Amygdala (tissue), 56 donors: Measurements from ENCODE around the gene LEPROT.

Source experiments
- DNase-seq, 56 donors: peaks; one replicate each; lab custom pipeline; 2025; lab: John Stamatoyannopoulos, UW

LEPROT gene

GRCh38 chr1:65471861-65472332 is 51.4 kb downstream of the LEPROT start:
- DNase-seq: no peak

- no peak for DNase-seq
These were observed 55.9 kb downstream of the LEPROT start for GRCh38 chr1:65476327-65476726.

- no peak for DNase-seq
These were observed 57.2 kb downstream of the LEPROT start for GRCh38 chr1:65477414-65478378.

GRCh38 chr1:65478379-65479026 is 58.0 kb downstream of the LEPROT start:
- no peak for DNase-seq

GRCh38 chr1:65479554-65480204 is 59.2 kb downstream of the LEPROT start:
- DNase-seq: no peak

- DNase-seq: no peak
These were observed 60.4 kb downstream of the LEPROT start for GRCh38 chr1:65480684-65481405.

- no peak for DNase-seq
These were observed 63.7 kb downstream of the LEPROT start for GRCh38 chr1:65483993-65484754.
